ENCODE results near the gene SALL3.

The SALL3 gene

DNA sequence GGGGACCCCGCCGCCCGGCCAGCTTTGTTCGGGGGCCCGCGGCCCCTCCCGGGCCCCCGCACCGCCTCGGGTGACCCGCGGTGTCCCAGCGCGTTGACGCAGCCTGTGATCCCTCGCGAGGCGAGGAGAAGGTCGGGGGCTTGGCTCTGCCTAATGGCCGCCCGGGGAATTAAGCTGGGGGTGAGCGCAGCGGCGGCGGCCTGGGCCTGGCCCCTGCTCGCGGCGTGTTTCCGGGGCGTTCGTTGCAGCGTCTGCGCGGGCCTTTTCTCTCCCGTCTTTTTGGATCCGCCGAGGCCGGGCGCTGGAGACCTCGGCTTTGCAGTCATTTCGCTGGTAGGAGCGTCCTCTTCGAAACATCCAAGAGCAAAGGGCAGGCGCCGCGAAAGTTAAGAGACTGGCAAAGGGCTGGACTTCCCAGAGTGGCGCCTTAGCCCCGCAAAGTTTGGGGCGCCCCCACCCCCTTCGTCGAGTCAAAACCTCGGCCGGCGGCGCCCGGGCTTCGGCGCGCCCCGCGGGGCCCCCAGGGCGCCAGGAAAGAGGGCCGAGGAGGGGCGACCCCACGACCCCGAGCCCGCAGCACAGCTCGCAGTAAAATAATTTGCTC, 1.3 kb downstream of the SALL3 start:
- no peak for DNase-seq

DNA sequence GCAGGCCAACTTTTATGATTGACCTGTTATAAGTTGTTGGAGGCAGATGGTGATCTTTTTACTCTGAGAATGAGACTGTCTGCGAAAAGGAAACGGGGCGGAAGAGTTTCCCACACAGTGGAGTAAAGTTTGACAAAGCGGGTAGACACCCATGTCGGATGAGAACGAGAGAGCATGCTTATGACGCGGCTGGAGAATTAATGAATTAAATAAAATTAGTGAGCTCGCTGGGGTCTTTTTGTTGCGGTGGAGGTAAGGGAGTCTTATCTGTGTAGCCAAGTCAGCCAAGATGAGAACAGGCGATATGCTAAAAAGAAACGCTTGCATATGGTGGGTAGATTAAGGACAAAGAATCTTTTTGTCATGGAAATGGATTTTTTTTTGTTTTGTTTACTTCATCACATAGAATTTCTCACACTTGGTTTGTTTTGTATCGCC, 1.8 kb downstream of the SALL3 start:
- no peak for DNase-seq

DNA sequence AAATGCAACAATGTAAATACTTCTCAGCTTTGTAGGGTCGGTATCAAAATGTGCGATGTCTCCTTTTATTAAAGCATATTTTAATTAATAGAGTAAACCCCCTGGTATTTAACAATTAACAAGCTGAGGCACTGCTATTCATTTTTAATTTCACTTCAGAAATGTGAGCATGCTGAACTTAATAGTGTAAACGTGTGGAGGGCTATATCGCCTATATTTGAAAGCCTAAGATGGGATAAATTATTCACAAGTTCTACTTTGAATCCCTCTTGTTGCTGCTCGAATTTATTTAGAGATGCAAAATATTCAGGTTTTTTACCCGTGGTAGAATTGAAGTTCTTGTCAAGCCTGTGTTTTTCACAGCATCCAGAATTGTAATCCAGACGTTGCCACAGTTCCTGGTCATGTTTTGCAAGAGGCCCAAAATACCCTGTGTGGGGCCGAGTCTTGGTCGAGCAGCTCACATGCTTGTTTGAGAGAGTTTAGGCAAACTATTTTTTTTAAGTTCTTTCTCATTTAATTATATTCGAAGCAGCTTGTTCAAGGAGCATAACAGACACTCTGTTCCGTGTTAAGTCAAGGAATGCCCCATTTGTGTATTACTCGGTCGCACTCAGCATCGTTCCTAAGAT, 2.5 kb downstream of the SALL3 start:
- DNase-seq = no peak

DNA sequence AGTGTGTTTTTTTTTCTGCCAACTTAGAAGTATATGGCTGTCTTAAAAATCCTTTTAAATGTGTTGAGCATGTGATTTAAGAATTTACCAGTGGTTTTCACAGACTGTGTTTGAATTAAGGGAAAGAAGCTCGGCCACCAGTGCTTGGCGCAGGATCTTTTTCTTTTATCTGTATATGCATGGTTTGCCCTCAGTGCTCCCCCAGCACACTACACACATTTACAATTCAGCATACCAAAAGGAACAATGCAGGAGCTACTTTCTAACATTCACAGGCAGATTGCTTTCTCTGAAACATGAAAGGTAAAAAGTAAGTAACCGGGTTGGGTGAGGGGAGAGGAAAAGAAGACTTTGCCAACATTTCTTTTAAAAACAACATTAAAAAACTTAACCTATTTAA, 3.9 kb downstream of the SALL3 start:
- DNase-seq = no peak

DNA sequence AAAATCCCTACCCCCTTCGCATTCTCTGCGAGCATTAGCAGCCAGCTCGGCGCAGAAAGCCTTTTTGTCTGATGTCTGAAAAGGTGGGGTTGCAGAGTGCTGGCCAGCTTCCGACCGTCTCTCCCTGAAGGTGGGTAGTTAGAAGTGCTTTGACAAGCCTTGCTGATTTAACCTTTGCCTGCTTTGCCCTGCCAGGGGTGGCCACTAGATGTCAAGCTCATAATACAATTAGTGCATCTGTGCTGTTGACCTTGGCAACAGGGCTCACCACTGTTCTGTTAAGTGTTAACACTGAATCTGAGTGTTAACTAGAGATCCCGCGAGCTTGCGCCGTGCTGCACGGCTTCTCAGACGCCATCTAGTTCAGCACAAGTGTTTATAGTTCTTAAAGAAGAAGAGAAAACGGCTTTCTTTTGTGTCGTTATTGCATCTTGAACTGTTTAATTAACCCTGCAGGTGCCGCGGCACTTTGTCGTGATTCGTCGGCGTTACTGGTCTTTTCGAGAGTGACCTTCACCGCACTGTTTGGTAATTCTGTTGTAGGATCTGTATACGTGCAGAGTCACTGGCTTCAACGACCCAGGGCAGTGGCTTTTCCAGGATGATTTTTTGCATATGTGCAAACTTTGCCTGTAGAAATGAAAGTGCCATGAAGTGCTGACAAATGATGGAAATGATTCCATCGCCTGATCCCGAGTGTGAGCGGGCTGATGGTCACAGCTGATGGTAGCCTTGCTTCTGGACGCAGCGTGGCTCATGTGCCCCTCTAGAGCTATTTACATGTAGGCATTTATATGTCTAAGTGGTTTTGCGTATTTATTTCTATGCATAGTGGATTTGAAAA, 5.5 kb downstream of the SALL3 start:
- DNase-seq = peak; percentile 33 to 63

DNA sequence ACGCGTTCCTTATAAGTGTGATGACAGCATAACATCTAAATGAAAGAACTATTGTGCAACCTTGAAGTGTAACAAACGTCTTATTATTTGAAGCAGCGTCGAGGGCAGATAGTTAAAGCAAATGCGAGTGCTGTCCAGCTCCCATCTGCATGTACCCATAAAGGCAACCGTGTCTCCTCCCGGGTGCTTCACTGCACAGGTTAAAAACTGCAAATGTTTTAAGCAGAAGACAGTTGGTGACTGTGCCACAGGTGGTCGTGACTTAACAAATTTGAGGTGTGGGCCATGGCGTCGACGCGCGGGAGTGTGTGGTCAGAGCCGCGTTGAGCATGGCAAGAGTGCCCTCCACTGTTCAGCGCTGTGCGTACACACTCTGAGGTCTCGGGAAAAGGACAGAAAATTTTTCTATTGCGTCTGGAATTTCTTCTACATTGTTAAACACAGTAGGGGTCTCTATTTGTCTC, 6.4 kb downstream of the SALL3 start:
- DNase-seq = no peak

DNA sequence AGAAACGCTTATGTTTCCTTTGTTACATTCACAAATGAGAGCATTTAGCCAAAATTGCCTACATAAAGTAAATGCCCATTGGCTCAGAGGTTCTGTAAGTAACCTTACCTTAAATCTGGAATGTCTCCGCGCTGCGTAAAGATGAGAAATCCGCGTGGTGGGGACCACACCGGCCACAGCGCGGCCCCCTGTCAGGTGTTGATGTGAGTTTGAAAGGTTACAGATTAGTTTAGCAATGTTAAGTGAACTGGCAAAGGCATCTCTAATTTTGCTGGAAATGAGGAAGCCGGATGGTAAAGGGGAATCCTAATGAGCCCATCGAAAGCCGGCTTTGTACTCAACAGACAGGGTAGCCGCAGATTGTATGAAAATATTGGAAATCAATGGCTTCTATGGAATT, 11.8 kb downstream of the SALL3 start:
- no peak for DNase-seq

DNA sequence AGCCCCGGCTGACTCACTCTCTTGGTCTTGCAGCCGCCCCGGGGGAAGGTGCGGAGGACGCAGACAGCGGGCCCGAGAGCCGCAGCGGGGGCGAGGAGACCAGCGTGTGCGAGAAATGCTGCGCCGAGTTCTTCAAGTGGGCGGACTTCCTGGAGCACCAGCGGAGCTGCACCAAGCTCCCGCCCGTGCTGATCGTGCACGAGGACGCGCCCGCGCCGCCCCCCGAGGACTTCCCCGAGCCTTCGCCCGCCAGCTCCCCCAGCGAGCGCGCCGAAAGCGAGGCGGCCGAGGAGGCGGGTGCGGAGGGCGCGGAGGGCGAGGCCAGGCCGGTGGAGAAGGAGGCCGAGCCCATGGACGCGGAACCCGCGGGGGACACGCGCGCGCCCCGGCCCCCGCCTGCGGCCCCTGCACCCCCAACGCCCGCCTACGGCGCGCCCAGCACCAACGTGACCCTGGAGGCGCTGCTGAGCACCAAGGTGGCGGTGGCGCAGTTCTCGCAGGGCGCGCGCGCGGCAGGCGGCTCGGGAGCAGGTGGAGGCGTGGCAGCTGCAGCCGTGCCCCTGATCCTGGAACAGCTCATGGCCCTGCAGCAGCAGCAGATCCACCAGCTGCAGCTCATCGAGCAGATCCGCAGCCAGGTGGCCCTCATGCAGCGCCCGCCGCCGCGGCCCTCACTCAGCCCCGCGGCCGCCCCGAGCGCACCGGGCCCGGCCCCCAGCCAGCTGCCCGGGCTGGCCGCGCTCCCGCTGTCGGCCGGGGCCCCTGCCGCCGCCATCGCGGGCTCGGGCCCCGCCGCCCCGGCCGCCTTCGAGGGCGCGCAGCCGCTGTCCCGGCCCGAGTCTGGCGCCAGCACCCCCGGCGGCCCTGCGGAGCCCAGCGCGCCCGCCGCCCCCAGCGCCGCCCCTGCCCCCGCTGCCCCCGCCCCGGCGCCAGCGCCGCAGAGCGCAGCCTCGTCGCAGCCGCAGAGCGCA, 12.7 kb downstream of the SALL3 start:
- DNase-seq = no peak

DNA sequence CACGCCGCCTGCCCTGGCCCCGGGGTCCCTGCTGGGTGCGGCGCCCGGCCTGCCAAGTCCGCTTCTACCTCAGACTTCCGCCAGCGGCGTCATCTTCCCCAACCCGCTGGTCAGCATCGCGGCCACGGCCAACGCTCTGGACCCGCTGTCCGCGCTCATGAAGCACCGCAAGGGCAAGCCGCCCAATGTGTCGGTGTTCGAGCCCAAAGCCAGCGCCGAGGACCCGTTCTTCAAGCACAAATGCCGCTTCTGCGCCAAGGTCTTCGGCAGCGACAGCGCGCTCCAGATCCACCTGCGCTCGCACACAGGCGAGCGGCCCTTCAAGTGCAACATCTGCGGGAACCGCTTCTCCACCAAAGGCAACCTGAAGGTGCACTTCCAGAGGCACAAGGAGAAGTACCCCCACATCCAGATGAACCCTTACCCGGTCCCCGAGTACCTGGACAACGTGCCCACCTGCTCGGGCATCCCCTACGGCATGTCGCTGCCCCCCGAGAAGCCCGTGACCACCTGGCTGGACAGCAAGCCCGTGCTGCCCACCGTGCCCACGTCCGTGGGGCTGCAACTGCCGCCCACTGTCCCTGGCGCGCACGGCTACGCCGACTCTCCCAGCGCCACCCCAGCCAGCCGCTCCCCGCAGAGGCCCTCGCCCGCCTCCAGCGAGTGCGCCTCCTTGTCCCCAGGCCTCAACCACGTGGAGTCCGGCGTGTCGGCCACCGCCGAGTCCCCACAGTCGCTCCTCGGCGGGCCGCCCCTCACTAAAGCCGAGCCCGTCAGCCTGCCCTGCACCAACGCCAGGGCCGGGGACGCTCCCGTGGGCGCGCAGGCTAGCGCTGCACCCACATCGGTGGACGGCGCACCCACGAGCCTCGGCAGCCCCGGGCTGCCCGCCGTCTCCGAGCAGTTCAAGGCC, 13.7 kb downstream of the SALL3 start:
- DNase-seq = no peak

DNA sequence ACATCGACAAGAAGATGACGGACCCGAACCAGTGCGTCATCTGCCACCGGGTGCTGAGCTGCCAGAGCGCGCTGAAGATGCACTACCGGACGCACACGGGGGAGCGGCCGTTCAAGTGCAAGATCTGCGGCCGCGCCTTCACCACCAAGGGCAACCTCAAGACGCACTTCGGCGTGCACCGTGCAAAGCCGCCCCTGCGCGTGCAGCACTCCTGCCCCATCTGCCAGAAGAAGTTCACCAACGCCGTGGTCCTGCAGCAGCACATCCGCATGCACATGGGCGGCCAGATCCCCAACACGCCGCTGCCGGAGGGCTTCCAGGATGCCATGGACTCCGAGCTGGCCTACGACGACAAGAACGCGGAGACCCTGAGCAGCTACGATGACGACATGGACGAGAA, 14.4 kb downstream of the SALL3 start:
- DNase-seq = no peak

DNA sequence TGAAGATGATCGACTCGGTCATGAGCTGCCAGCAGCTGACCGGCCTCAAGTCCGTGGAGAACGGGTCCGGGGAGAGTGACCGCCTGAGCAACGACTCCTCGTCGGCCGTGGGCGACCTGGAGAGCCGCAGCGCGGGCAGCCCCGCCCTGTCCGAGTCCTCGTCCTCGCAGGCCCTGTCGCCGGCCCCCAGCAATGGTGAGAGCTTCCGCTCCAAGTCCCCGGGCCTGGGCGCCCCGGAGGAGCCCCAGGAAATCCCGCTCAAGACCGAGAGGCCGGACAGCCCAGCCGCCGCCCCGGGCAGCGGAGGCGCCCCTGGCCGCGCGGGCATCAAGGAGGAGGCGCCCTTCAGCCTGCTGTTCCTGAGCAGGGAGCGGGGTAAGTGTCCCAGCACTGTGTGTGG, 14.9 kb downstream of the SALL3 start:
- no peak for DNase-seq

DNA sequence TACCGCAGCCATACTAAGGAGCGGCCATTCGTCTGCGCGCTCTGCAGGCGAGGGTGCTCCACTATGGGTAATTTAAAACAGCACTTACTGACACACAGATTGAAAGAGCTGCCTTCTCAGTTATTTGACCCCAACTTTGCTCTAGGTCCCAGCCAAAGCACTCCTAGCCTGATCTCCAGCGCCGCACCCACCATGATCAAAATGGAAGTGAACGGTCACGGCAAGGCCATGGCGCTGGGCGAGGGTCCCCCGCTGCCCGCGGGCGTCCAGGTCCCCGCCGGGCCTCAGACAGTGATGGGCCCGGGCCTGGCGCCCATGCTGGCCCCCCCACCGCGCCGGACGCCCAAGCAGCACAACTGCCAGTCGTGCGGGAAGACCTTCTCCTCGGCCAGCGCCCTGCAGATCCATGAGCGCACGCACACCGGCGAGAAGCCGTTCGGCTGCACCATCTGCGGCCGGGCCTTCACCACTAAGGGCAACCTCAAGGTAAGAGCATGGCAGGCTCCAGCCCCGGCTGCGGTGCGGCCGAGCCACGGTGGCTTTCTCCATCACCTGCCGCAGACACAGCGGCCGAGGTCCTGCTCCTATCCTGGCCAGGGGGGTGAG, 15.5 kb downstream of the SALL3 start:
- DNase-seq = no peak

DNA sequence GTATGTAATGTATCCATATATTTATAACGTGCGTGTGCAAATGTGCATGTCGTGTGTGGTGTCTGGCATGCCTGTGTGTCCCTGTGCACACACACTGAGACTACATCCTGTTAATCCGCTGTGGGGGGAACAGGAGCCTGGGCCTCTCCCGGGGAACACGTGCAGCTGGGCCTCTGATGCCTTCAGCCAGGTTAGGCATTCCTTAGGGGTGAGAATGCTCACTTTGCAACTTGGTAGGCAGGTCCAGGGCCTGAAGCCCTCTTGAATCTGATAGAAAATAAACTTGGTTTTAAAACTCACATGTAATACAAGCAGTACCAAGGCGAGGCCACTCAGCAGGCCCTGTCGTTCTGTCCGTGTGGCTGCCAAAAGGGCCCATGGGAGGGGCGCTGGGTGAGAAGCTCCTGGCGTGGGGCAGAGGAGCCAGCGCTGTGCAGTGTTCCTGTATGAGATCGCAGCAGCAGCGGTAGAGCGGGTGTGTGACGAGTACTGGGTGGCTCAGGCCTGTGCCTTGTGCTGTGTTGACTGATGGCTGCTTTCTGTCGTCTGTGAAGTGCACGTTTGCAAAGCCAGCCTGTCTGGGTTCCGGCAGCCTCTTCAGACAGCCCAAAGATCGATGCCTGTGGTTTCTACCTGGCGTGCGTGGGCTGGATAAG, 16.2 kb downstream of the SALL3 start:
- DNase-seq = no peak

DNA sequence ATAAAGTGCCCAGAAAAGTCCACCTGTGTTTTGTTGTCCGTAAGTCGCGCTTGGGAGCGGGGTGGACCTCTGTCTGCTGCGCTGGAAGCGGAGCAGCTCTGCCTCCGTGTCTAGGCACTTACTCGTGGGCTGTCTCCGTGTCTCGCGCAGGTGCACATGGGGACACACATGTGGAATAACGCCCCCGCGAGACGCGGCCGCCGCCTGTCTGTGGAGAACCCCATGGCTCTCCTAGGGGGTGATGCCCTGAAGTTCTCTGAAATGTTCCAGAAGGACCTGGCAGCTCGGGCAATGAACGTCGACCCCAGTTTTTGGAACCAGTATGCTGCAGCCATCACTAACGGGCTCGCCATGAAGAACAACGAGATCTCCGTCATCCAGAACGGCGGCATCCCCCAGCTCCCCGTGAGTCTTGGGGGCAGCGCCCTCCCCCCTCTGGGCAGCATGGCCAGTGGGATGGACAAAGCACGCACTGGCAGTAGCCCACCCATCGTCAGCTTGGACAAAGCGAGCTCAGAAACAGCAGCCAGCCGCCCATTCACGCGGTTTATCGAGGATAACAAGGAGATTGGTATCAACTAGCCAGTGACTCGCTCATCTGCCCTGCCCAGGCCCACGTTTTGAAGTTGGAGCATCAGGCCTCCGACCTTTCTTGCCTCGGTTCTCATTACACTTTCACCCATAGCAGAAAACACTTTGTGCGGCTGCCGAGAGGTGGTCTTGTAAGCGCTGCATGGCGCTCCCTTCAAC, 17.3 kb downstream of the SALL3 start:
- no peak for DNase-seq

DNA sequence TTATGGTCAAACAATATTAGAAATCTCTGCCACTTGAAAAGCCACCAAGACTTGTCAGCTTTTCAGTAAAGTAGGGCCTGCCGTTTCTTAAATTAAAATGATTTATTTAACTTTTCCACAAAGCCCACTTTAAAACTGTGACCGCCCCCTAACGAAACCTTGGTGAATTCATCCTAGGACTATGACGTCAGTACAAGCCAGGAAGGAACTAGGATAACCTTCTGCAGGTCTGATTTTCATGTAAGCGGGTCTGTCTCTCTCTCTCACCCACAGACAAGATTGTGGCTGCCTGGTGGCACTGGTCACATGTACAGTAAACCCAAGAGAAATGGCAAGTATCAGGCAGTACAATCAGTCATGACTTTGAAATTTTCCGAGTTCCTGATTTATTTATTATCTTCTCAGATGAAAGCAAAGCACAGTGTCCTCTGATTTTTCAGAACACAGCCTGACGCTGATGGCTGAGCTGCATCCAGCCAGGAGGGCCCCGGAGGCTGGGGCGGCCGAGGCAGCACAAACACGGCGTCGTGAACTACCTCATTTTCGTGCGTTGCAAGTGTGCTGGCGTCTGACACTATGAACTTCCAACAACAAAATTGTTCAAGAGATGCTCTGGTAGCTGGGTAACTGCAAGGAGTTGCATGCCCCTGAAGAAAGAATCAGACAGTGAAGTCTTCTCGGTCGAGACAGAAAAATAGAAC, 18.9 kb downstream of the SALL3 start:
- DNase-seq = no peak

DNA sequence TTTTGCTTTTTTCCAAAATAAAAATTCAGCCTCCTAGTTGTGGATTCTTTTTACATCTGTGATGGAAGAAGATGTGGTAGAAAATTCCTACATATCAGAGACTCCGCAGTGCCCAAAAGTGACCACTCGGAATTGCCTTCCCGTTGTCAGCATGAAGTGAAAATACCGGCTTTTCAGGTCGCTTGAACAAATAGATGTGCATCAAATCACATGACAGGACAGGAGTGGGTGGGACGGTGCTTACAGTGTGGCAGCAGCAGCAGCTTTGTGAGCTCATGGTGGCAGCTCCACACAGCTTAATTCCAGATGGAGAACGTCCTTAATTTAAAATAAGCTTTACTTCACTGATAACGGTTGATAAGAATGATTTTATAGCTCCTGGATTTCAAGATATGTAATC, 20.3 kb downstream of the SALL3 start:
- no peak for DNase-seq

DNA sequence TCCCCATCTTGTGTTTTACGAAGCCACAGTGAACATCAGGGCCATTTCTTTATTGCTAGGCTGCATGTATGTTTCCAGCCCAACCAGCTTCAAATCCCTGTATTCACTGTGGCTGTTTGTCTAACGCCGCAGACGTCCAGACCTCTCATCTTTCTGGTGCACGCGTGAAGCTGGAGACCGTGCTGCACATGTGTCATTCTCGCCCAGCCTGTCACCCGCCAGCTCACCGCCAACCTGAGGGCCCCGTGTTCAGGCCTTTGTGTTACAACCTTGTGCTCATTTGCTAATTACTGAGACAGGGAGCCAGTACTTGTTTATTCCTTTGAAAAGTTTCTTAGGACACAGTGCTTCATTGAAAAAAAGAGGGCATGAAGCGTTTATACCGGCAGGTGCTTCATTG, 21.4 kb downstream of the SALL3 start:
- no peak for DNase-seq

DNA sequence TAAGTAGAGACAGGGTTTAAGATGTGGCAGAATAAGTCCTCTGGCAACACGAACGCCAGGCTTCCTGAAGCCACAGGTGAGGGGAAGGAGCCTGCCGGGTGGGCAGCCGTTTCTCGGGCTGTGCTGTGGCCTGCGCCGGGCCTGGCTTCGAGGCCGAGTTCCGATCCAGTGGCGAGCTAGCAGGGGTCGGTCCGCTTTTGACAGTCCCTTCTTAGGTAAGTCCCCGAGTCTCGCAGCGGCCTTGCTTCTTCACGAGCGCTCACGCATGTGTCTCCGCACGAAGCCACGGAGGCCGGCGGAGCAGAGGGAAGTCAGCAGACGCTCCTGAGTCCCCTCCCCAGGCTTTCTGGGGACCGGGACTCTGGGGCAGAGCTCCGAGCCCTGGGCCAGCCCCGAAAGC, 26.0 kb downstream of the SALL3 start:
- DNase-seq = no peak
